NCI-H1694 treated with DMSO at 0.1 percent for 48 hours (cell line): ENCODE measurements around the gene NFYA.

Experiments
- DNase-seq: peaks from one replicate; lab custom pipeline; 2025; lab: John Stamatoyannopoulos, UW

The NFYA gene

DNA sequence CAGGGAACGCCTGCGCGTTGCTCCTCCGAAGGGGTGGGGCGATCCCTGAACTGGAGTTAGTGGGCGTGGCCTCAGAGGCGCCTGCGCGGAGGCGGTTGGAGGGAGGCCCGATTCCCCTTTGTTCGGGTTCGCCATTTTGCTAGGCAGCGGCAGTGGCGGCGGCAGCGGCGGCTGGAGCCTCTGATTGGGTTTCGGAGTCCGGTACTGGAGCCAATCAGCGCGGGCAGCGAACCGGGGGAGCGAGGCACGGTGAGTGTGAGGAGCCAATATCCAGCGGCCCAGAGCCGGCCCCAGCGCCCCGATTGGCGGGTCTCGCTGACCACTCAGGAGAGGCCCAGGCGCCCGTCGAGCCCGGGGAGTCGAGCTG lies at the start of gene NFYA:
Gene NFYA, plus strand, starts transcription at position 139 of the 367 bp plus-strand sequence. CDS start 6,116 bp downstream, outside the sequence.
- peak; percentile 99 for DNase-seq

- DNase-seq = no peak
Observed at GRCh38 chr6:41023114-41023513, 49.7 kb upstream of the NFYA start.

GRCh38 chr6:41025966-41026530 lies 46.7 kb upstream of the NFYA start:
- no peak for DNase-seq

DNA sequence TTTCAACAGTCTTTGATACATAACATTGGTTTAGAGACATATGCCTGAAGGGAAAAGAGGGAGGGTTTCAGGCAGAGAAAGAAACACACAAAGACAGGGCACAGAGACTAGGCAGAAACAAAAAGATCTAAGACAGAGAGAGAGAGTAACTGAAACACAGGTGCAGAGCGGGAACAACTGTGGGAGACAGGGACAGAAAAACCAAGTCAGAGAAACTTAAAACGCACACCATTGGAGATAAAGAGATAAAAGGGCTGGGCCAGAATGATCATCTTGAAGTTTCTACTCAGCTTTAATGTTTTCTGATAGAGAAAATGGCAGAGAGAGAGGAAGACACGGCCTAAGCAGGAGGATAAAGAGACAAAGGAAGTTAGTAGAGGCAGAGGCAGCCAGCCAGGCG lies 45.5 kb upstream of the NFYA start:
- no peak for DNase-seq

DNA sequence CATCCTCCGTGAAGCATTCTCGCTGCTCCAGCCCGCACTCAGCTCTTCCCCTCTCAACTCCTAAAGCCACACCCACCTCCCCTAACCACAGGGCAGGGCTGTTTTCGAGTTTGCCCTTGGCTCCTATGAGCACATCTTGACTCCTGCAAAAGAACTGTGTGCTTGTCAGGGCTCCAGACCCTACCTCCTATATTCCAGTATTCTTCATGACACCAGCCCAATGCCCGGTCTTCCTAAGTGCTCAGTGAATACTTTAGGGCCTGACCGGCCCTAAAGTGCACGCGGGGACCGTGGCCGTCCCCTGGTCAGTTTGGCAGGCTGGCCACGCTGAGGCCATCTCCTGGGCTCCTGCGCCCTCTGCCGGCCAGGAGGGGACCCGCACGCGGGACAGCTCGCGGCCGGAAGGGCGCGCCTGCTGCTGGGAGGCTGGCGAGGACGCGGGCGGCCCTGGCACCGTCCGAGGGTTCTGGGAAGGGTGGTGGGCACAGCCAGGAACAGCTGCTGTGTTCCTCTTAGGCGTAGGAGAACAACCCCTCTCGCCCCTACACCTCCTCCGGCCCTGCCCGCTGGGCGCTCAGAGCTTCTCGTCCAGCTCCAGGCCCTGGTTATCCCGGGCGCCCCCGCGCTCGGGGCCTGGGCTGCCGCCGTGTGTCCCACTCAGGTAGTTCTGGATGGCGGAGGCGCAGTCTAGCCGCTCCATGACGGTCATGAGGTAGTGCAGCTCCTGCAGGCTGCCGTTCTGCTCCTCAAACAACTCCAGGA lies 44.8 kb upstream of the NFYA start:
- no peak for DNase-seq

GRCh38 chr6:41028561-41029412 lies 44.0 kb upstream of the NFYA start:
- DNase-seq = no peak

- DNase-seq = no peak
Observed at GRCh38 chr6:41032830-41033229, 39.9 kb upstream of the NFYA start.

DNA sequence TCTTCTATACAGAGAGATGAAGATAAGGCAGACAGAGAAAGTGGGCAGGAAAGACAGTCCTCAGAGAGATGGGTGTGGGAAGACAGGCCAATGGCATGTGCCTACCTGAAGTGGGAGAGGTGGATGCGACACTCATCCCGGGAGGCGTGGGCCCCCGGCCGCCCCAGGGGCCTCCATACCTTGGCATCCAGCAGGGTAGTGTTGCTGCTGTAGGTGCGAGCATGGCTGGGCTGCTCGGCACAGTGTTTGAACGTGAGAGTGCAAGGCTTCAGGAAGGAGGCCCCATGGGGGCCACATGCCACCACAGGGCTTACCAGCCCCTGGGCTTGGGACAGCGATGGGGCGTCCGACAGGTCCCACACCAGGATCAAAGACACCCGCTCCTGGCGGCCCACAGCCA lies 39.0 kb upstream of the NFYA start:
- DNase-seq = no peak

- no peak for DNase-seq
Observed at GRCh38 chr6:41036186-41036585, 36.6 kb upstream of the NFYA start.

- DNase-seq = no peak
Observed at GRCh38 chr6:41036601-41037000, 36.2 kb upstream of the NFYA start.

DNA sequence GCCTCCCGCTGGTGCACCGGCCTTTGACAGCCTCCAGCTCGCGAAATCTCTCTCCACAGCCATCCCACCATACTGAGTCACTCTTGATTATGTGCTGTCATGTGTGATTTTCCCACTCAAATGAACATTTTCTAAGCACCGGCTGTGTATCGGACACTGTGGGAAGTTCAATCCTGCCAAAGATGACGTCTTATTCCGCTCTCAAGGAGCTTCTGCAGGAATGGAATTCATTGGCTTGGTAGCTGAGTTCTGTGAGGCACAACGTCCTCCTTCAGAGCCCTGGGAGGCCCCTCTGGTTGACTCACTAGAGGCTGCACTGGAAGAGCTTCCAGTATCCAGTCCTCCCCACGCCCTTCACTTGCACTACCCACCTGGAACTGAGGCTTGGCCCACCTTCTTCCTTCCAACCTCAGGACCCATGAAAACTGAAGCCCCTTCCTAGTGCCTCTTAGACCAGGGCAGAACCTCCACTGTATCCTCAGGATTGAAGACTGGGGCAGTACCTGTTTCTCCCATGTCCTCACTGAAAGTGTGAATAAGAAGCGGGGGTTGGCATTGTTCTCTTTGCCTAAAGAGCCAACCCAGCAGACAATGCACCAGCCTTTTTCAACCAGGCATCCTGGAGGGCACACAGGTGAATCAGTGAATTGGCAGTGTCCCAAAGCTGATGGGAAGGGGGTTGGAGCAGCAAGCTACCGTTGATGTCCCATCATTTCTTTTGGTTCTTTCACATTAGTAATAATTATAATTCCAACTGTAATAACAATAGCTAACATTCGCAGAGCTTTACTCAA lies 35.5 kb upstream of the NFYA start:
- DNase-seq = no peak

- no peak for DNase-seq
Observed at GRCh38 chr6:41038205-41038604, 34.6 kb upstream of the NFYA start.

DNA sequence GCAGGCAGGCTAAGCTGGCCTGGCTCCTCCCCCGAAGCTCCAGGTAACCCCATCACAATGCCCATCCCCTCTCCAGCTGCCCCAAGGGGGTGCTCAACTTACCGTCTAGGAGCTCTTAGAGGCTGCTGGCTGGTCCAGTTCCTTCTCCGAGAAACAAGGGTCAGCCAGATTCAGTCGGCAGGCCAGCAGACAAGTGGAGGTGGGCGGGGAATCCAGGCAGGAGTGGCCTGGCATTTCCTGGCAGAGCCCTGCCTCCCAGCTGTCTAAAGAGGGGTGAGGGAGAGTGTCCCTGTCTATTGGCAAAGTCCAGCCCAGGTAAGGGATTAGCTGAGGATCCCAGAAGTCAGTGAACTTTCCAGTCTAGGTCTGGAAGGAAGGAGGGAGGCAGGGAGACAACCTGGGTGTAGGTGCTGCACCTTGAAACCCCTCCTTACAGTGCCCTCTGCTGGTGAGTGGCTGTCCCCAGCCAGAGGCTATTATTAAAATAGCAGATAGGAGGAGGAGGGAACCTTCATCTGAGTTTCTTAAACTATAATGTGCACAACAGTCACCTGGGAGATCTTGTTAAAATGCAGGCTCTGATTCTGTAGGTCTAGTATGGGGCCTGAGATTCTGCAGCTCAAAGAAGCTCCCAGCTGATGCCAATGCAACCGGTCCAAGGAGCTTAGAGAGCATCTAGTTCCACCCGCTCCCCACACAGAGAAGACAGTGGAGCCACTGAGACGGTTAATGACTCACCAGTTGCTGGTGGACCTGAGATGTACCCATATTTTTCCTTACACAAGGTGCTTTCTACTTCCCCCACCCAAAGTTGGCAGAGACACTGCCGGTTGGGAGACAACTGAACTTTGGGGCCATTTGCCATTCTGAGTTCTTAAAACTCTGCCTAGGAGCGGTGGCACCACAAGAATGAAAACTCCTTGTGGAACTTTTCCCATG lies 33.4 kb upstream of the NFYA start, which contains the start of gene UNC5CL:
Gene UNC5CL, minus strand, starts transcription at position 162 of the 939 bp plus-strand sequence. CDS start 4,147 bp downstream, outside the sequence.
- no peak for DNase-seq

GRCh38 chr6:41040101-41040939 lies 32.5 kb upstream of the NFYA start:
- DNase-seq = no peak

GRCh38 chr6:41040940-41041536 lies 31.7 kb upstream of the NFYA start:
- DNase-seq = no peak

- DNase-seq = no peak
Observed at GRCh38 chr6:41042226-41043055, 30.3 kb upstream of the NFYA start, which contains the start of gene TSPO2. TSPO2 (plus strand) TSS chr6:41042467; CDS start chr6:41042986, 519 bp downstream.

DNA sequence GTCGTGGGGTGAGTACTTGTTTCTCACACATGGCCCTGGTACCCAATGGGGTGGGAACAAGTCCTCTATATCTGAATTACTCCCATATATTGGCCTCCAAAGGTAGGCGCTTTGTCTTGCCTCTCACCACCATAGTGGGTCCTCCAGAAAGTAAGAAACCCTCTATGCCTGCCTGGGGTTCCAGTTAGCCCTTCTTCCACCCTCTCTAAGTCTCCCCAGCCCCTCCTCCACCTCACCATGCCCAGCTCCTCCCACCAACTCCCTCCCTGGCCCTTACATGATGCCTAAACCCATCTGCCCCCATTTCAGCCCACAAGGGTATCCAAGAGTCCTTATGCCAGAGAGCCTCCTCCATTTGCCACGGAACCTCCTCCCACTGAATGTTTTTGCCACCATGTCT lies 29.6 kb upstream of the NFYA start:
- DNase-seq = no peak

DNA sequence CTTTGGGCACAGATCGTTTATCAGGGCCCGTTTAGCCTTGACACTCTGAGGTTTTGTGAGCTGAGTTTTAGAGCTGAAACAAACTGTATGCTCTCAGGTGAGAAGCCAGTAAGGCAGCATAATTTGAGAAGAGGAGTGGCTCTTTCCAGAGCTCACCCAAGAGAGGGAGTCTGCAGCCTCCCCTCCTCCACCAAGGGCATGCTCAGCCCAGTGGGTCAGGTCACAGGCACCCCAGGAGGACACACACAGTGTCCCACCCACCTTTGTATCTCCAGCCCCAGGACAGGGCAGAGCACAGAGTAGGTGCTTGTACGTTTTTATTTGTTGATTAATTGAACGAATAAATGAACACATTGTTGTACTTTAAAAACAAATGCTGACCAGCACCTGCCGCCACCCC lies 27.1 kb upstream of the NFYA start:
- no peak for DNase-seq

GRCh38 chr6:41046084-41046483 lies 26.7 kb upstream of the NFYA start:
- DNase-seq = no peak
